Esophagus muscularis mucosa (tissue), 4 donors: Measurements from ENCODE around the gene YIPF2.

Experiments
- EP300 ChIP-seq: sonication (generic); formaldehyde crosslinking; IDR thresholded peaks from one replicate; pipeline ENCODE4 v1.6.1; 2017; ENCODE audit warnings: antibody characterized with exemption
- POLR2A ChIP-seq: fragments of 450-650 bp; IDR thresholded peaks from one replicate; pipeline ENCODE4 v1.6.1; 2017; ENCODE audit warnings: antibody characterized with exemption, moderate library complexity, mild to moderate bottlenecking, low read depth
- POLR2AphosphoS5 ChIP-seq, 2 donors: sonication (generic); formaldehyde crosslinking; IDR thresholded peaks; one replicate each; pipeline ENCODE4 v1.6.1; 2017; ENCODE audit warnings: antibody characterized with exemption in 2 of 2
- TF ChIP-seq, protein P1 (sequence below), 3 experiments: fragments of 200-600 bp in 2 of 3; fragments of 450-650 bp in 1 of 3; sonication (generic) in 2 of 3; IDR thresholded peaks; one replicate each; pipeline ENCODE4 v1.5.1; 2017 to 2019; ENCODE audit warnings: antibody characterized with exemption in 3 of 3, mild to moderate bottlenecking in 2 of 3, moderate library complexity in 1 of 3

DNA sequence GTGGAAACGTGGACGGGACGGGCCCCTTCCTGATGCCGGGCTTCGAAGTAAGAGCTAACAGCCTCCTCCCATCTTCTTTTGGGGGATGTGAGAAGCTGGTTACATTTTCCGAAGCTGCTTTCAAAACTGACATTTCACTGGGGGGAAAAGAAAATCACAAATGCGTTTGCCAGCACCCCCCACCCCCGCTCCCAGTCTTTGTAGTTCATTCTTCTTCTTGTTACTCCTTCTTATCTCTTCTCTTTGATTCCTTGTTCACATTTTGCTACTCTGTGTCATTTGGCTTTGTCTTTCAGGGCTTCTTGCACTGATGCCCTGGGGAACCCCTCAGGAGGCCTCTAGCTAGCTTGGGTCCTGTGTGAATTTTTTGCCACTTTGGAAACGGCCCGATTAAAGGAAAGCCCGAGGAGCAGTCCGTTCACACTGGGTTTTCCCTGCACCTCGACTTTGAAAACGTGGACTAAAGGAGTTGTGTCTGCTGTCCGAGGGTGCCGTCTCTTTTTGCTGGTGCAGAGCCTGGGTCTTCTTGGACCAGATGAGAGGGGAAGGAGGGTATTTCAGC is 55.8 kb downstream of the YIPF2 start:
- TF ChIP-seq, protein P1, sequence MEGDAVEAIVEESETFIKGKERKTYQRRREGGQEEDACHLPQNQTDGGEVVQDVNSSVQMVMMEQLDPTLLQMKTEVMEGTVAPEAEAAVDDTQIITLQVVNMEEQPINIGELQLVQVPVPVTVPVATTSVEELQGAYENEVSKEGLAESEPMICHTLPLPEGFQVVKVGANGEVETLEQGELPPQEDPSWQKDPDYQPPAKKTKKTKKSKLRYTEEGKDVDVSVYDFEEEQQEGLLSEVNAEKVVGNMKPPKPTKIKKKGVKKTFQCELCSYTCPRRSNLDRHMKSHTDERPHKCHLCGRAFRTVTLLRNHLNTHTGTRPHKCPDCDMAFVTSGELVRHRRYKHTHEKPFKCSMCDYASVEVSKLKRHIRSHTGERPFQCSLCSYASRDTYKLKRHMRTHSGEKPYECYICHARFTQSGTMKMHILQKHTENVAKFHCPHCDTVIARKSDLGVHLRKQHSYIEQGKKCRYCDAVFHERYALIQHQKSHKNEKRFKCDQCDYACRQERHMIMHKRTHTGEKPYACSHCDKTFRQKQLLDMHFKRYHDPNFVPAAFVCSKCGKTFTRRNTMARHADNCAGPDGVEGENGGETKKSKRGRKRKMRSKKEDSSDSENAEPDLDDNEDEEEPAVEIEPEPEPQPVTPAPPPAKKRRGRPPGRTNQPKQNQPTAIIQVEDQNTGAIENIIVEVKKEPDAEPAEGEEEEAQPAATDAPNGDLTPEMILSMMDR (IDR thresholded peaks at IDR 0.05) = no peak
- TF ChIP-seq POLR2A = no peak
- TF ChIP-seq EP300 = no peak
- no peak for TF ChIP-seq POLR2AphosphoS5 (IDR thresholded peaks at IDR 0.05)
